Smooth muscle cell (in vitro differentiated cells): ENCODE results near the gene ZCCHC24. TPM values are rescaled to one million over a fixed set of nuclear protein-coding genes. Genes with fewer than 3 reads are reported as not detected.

Experiments
- DNase-seq: peaks from one replicate; lab custom pipeline; 2025; ENCODE audit not compliant: unreplicated experiment; lab: John Stamatoyannopoulos, UW
- H2AFZ ChIP-seq: fragments of 200-600 bp; sonication (generic); 2 replicates; pipeline ENCODE4 v1.6.0; 2016; ENCODE audit warnings: antibody characterized with exemption, low read depth, mild to moderate bottlenecking
- H3F3A ChIP-seq: fragments of 200-600 bp; sonication (generic); 2 replicates; pipeline ENCODE4 v1.6.0; 2017; ENCODE audit warnings: antibody characterized with exemption, low read depth
- H3K27ac ChIP-seq: fragments of 200-600 bp; sonication (generic); 2 replicates; pipeline ENCODE4 v1.5.1; 2016; ENCODE audit warnings: low read depth, mild to moderate bottlenecking
- H3K27me3 ChIP-seq: fragments of 200-600 bp; sonication (generic); 2 replicates; pipeline ENCODE4 v1.6.1; 2016; ENCODE audit warnings: low read depth, mild to moderate bottlenecking
- H3K36me3 ChIP-seq: fragments of 200-600 bp; sonication (generic); 2 replicates; pipeline ENCODE4 v1.5.1; 2016; ENCODE audit warnings: low read depth
- H3K4me1 ChIP-seq: fragments of 200-600 bp; sonication (generic); 2 replicates; pipeline ENCODE4 v1.5.1; 2016; ENCODE audit warnings: low read depth
- H3K4me2 ChIP-seq: fragments of 200-600 bp; sonication (generic); 2 replicates; pipeline ENCODE4 v1.6.0; 2016; ENCODE audit warnings: mild to moderate bottlenecking
- H3K4me3 ChIP-seq: fragments of 200-600 bp; sonication (generic); 2 replicates; pipeline ENCODE4 v1.5.1; 2016; ENCODE audit warnings: mild to moderate bottlenecking
- H3K79me2 ChIP-seq: fragments of 200-600 bp; sonication (generic); 2 replicates; pipeline ENCODE4 v1.6.0; 2016; ENCODE audit warnings: low read depth, mild to moderate bottlenecking
- H3K9ac ChIP-seq: fragments of 200-600 bp; sonication (generic); 2 replicates; pipeline ENCODE4 v1.6.0; 2016; ENCODE audit warnings: low read depth
- H3K9me3 ChIP-seq: fragments of 200-600 bp; sonication (generic); replicated peaks from 2 replicates; pipeline ENCODE4 v1.5.1; 2016; ENCODE audit warnings: low read depth
- H4K20me1 ChIP-seq: fragments of 200-600 bp; sonication (generic); 2 replicates; pipeline ENCODE4 v1.6.0; 2016; ENCODE audit warnings: low read depth
- WGBS: methylation state at CpG from one replicate; pipeline ENCODE4 v1.1.7; 2016; ENCODE audit warnings: low lambda C conversion rate; 5-methylcytosine and 5-hydroxymethylcytosine counted together
- polyA plus RNA-seq: library from polyadenylated mRNA; unstranded; fragments of >200 nt; fragmentation: Nextera tagmentation; extraction: Ambion mirVana; gene quantifications from 2 replicates; pipeline ENCODE4 v1.2.1, GENCODE V29; 2016
- total RNA-seq: library from RNA; depleted of rRNA; stranded (reverse); fragments of >200 nt; gene quantifications from 2 replicates; pipeline ENCODE4 v1.2.3, GENCODE V29; 2014
- TF ChIP-seq, protein P1 (sequence below): fragments of 200-600 bp; sonication (generic); IDR thresholded peaks from 2 replicates; pipeline ENCODE4 v1.5.1; 2017; ENCODE audit warnings: borderline replicate concordance, mild to moderate bottlenecking, antibody characterized with exemption; ENCODE audit not compliant: insufficient read depth, poor library complexity, severe bottlenecking

ZCCHC24 gene
- total and polyA plus RNA-seq, 2 experiments from 2014 or later = 21.9 to 52.1 TPM

DNA sequence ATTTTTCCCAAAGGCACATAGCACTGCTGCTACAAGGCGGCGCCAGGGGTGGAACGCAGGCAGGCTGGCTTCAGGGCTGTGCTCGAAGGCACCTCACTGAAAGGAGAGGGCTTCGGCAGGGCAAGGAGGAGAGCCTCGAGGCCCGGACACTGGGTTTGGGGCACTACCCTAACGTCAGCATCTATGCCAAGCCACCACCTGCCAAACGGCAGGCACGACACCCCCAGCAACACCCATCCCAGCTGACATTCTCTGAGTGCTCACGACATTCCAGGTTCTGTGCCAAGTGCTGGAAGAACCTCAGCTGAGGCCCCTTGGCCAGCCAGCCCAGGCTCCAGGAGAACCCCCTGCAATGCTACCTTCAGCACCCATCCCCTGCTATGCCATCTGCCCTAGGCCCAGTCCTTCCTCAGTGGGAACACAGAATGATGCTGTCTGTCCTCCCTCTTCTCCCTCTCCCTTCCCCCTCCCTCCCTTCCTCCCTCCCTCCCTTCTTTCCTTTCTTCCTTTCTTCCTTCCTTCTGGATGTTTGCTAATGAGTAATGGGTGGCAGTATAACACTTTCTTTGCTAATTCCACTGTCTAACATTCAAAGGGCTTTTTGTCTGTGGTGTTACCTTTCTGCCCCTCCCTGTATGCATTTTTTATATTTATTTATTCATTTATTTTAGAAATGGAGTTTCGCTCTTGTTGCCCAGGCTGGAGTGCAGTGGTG, 24.3 kb downstream of the ZCCHC24 start:
- Histone ChIP-seq H3K27ac (peak overlapping the region; percentile 88), H3F3A (peaks cover 5% of the 10 kb centered on the region), H3K36me3 (no peaks in the 10 kb centered on the region), H2AFZ (no peak overlapping the region), H4K20me1 (peaks cover 63% of the 10 kb centered on the region), H3K9me3 (no peaks in the 10 kb centered on the region), H3K4me2 (no peak overlapping the region), H3K4me1 (peaks cover 9% of the 10 kb centered on the region), H3K27me3 (no peaks in the 10 kb centered on the region), H3K79me2 (peaks cover 60% of the 10 kb centered on the region), H3K4me3 (no peak overlapping the region), H3K9ac (no peak overlapping the region)
- DNase-seq = no peak
- 93% methylated on average over 12 of the region's 12 CpGs for WGBS
- TF ChIP-seq, protein P1, sequence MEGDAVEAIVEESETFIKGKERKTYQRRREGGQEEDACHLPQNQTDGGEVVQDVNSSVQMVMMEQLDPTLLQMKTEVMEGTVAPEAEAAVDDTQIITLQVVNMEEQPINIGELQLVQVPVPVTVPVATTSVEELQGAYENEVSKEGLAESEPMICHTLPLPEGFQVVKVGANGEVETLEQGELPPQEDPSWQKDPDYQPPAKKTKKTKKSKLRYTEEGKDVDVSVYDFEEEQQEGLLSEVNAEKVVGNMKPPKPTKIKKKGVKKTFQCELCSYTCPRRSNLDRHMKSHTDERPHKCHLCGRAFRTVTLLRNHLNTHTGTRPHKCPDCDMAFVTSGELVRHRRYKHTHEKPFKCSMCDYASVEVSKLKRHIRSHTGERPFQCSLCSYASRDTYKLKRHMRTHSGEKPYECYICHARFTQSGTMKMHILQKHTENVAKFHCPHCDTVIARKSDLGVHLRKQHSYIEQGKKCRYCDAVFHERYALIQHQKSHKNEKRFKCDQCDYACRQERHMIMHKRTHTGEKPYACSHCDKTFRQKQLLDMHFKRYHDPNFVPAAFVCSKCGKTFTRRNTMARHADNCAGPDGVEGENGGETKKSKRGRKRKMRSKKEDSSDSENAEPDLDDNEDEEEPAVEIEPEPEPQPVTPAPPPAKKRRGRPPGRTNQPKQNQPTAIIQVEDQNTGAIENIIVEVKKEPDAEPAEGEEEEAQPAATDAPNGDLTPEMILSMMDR = no peak

GRCh38 chr10:79418886-79419595, 26.4 kb downstream of the ZCCHC24 start:
- H3K4me2 ChIP-seq = no peak overlapping the region
- no peaks in the 10 kb centered on the region for H3F3A ChIP-seq
- TF ChIP-seq, protein P1 = no peak
- WGBS = 96% methylated on average over 13 of the region's 13 CpGs
- H3K27ac ChIP-seq = no peak overlapping the region
- H3K36me3 ChIP-seq = no peaks in the 10 kb centered on the region
- peaks cover 71% of the 10 kb centered on the region for H3K79me2 ChIP-seq
- DNase-seq = no peak
- H3K9me3 ChIP-seq = no peaks in the 10 kb centered on the region
- H3K4me3 ChIP-seq = no peak overlapping the region
- no peak overlapping the region for H3K9ac ChIP-seq
- H2AFZ ChIP-seq = no peak overlapping the region
- H3K4me1 ChIP-seq = peaks cover 9% of the 10 kb centered on the region
- peaks cover 42% of the 10 kb centered on the region for H4K20me1 ChIP-seq
- H3K27me3 ChIP-seq = no peaks in the 10 kb centered on the region

DNA sequence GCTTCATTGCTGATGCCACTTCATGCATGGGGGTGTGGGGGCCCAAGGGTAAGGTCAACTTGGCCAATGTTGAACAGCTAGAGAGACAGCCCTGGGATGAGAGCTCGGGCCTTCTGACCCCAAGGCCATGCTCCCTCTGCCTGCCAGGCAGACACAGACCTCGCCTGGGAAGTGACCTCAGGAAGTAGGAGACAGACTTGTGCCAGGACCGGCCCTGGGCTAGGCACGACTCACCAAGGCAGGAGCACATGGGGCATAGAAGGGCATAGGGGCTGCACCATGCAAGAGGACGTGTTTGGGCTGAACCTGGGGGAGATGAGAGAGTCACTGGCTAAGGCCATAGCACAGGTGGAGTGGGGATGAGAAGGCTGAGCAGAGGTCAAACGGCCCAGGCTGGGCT, 27.1 kb downstream of the ZCCHC24 start:
- no peak overlapping the region for H3K27ac ChIP-seq
- no peaks in the 10 kb centered on the region for H3K9me3 ChIP-seq
- H3K4me1 ChIP-seq = peaks cover 14% of the 10 kb centered on the region
- no peak overlapping the region for H3K9ac ChIP-seq
- H3F3A ChIP-seq = no peaks in the 10 kb centered on the region
- H3K27me3 ChIP-seq = no peaks in the 10 kb centered on the region
- no peaks in the 10 kb centered on the region for H3K36me3 ChIP-seq
- peaks cover 78% of the 10 kb centered on the region for H3K79me2 ChIP-seq
- no peak overlapping the region for H2AFZ ChIP-seq
- no peak overlapping the region for H3K4me3 ChIP-seq
- 91% methylated on average over 6 of the region's 6 CpGs for WGBS
- TF ChIP-seq, protein P1 = no peak
- DNase-seq = no peak
- no peak overlapping the region for H3K4me2 ChIP-seq
- H4K20me1 ChIP-seq = peaks cover 42% of the 10 kb centered on the region

GRCh38 chr10:79417731-79418130, 27.7 kb downstream of the ZCCHC24 start:
- H3K4me3 ChIP-seq = no peak overlapping the region
- H3K36me3 ChIP-seq = no peaks in the 10 kb centered on the region
- H3K79me2 ChIP-seq = peaks cover 83% of the 10 kb centered on the region
- no peaks in the 10 kb centered on the region for H3F3A ChIP-seq
- no peak for DNase-seq
- H3K4me2 ChIP-seq = no peak overlapping the region
- TF ChIP-seq, protein P1 = no peak
- no peak overlapping the region for H3K9ac ChIP-seq
- no peaks in the 10 kb centered on the region for H3K9me3 ChIP-seq
- no peak overlapping the region for H2AFZ ChIP-seq
- no peaks in the 10 kb centered on the region for H3K27me3 ChIP-seq
- H4K20me1 ChIP-seq = peaks cover 37% of the 10 kb centered on the region
- 91% methylated on average over 4 of the region's 4 CpGs for WGBS
- peaks cover 16% of the 10 kb centered on the region for H3K4me1 ChIP-seq
- no peak overlapping the region for H3K27ac ChIP-seq
